ENCODE results near the gene PPP1R1B.
"Not testable (repeated sequence)": the region's sequence is repeated elsewhere in the genome, so short reads cannot be mapped to it uniquely, and the experiment has no call there.

PPP1R1B gene

DNA sequence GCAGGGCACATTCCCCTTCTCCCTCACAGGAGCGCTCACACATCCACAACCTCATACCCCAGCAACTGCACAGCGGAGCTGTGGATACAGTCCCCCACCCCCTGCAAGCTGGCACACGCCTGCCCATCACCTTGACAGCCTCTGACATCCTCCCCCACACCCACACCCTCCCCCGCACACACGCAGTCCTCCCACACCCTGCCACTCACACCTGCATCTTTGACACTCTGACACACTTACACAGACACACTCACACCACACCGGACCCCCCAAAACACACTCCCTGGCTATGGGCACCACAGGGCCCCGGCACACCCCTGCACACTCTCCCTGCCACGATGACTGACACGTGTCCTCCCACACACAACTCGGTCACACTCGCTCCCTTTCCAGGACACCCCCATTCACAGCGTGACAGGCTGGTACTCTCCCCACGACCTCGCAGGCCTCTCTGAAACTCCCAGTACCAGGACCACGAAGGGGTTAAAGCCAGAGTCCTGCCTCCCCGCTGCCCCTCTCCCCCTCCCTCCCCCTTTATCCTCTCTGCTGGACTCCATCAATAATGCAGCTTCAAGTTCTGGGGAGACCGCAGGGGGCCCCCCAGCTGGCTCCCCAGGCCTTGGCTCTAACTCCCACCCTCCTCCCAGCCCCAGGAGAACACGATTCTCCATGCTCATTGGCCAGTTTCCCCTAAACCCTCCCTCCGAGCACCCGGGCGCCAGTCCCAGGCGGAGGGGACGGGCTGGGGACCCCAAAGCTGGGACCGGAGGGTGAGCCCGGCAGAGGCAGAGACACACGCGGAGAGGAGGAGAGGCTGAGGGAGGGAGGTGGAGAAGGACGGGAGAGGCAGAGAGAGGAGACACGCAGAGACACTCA is at the start of gene PPP1R1B:
Gene PPP1R1B (plus strand): TSS at position 782 of the 876 bp plus-strand sequence. CDS start 441 bp downstream, outside the sequence.
- no peak for DNase-seq (ENCODE audit: low read depth in 2 of 2)

DNA sequence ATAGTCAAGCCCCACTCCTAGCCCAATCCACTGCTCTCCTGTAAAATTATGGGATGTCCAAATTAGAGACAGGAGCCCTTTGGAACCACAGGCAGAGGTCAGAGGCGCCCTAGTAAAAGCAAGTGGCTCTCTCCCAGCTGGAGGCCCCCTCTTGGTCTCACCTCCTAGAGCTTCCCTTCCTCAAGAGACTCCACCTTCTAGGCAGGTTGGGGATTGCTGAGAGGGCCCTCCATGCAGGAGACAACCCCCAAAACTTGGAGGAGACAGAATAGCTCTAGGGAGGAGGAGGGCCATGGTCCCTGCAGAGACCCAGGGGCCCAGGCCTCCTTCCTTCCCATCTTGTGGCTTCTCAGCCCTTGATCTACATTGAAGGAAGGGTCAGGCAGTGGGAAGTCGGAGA is 48.5 kb upstream of the PPP1R1B start:
- no peak for DNase-seq (ENCODE audit: low read depth in 2 of 2)

DNA sequence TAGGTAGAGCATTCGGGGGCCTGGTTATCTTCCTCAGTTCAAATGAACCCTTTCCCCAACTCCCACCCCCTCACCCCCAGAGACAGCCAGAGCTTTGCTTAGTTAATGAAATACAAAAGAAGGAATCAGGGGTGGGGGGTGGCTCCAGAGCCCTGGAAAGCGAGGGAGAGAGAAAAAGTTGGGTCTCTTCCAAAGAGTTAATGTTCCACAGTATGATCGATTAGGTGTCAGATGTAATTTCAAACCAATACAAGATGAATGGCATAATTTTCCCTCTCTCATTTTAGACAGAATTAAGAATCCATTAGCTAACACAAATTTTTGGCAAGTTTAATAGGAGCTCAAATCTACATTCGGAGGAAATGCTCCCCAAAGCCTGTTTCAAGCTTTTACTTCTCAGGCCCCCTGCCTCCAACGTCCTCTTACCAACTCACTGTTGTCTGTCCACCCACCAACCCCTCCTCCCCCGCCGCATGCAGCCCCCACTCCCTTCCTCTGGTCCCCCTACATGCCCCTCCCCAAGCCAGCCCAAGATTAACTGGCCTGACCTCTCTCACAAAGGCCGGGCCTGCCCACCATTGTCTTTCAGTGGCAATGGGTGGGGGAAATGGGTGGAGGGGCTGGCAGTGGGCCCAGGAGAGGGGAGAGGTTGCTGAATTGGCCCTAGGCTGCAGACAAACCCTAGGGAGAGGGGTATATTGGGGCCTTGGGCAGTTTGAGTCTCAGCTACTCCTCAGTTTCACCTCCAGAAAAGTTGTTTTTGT is 47.3 kb upstream of the PPP1R1B start:
- DNase-seq (ENCODE audit: low read depth in 2 of 2) = no peak

DNA sequence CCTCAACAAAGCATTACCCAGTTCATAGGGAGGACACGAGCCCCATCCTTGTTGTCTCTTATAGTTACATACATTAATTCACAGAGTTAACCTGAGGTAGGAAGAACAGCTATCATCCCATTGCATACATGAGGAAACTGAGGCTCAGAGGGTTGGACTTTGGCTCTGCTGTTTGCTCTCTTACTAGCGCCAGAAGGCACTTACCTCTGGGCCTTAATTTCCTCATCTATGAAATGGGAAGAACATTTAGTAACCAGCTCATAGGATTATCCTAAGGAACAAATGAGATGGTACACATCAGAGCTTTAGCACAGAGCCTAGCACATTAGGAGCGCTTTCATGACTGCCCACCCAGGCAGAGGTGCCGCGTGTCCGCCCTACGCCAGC is 46.7 kb upstream of the PPP1R1B start:
- DNase-seq (ENCODE audit: low read depth in 2 of 2) = no peak

DNA sequence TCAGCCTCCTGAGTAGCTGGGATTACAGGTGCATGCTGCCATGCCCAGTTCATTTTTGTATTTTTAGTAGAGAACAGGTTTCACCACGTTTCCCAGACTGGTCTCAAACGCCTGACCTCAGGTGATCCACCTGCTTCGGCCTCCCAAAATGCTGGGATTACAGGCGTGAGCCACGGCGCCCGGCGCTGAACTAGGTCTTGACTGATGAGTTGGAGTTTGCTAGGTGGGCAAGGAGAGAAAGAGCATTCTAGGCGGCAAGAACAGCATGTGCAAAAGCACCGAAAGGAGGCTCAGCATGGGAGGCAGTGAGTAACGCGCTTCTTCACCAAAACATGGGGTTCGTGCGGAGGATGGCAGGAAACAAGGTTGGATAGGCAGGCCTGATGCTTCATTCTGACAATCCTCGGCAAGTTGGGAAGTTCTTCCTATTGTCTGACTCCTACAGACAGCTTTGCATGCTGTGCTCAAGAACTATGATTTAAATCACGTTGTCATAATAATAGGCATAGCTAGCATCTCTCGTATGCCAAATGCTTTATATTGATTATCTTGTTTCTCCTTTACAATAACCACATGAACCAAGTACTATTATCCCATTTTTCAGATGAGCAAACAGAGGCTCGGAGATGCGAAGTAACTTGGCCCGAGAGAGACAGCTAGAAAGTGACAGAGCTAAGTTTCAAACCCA is 45.5 kb upstream of the PPP1R1B start:
- no peak for DNase-seq (ENCODE audit: low read depth in 2 of 2)

DNA sequence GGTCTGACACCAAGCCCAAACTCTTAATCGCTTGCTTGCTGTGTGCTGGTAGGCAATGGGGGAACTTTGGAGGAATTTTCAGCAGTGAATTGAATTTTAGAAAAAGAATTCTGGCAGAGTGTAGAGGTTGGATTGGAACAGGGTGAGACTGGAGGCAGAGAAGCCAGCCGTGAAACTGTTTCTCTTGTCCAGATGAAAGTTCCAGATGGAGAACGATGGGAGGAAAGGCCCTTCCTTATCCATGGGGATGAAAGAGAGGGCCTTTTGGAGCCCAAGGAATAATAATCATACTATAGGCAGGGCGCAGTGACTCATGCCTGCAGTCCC is 45.0 kb upstream of the PPP1R1B start:
- no peak for DNase-seq (ENCODE audit: low read depth in 2 of 2)

DNA sequence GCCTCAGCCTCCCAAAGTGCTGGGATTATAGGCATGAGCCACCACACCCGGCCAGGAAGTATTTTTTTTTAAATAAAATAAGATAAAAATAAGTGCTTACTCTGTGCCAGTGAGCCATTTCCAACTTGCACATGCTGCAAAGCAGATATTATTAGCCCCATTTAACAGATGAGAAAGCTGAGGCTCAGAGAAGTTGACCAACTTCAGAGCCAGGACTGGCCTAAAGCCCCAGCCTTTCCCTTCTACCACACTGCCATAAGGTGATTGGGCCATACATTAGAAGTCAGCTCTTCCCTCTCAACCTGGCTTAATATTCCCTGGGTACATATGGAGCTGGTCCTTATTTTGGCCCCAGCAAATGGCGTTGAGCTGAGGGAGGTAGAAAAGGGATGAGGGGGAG is 44.1 kb upstream of the PPP1R1B start:
- DNase-seq (ENCODE audit: low read depth in 2 of 2) = no peak

DNA sequence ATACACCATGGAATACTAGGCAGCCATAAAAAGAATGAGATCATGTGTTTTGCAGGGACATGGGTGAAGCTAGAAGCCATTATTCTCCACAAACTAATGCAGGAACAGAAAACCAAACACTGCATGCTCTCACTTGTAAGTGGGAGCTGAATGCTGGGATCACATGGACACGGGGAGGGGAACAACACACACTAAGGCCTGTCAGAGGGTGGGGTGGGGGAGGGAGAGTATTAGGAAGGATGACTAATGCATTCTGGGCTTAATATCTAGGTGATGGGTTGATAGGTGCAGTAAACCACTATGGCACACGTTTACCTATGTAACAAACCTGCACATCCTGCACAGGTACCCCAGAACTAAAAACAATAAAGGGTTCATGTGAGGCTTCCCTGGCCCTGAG is 36.6 kb upstream of the PPP1R1B start:
- not testable (repeated sequence) for DNase-seq (ENCODE audit: low read depth in 2 of 2)

DNA sequence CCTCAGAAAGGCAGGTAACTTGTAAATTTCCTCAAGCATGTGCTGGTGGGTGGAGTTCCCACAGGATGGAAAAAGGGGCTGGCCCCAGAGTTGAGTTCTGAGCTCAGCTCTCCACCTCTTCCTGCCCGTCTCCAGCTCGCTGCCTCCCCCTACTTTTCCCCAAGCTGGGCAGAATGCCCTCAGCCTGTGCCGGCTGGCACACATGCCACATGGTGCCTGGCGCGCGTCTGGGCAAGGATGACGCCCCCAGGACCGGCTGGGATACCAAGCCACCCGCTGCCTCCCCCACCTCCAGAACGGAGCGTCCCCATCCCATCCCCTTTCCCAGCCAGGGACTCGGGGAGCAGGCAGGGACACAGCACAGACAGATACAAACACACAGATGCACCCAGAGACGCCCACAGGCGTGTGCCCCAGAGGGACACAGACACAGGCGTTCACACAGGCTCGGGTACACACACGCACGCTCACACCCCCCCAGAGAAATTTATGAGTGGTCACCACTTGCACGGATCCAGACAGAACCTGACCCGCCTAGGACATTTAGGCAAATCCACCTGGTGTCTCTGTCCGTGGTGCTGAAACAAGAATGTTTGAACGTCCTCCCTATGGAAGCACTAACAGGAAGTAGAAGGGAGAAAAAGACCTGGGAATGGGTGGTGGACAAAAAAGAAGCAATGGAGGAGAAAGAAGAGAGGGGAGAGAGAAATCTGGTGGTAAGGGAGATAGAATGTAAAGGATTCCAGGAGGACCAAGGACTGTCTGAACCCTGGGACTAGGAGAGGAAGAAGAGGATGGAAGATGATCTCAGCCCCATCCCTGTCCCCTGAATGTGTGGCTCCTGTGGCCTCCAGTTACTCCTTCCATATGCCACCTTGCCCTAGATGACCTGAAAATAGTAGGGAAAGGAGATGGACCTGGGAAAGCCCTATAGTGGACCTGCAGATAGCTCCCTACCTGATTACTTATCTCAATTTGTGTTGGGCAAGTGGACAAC is 34.5 kb upstream of the PPP1R1B start:
- no peak for DNase-seq (ENCODE audit: low read depth in 2 of 2)

DNA sequence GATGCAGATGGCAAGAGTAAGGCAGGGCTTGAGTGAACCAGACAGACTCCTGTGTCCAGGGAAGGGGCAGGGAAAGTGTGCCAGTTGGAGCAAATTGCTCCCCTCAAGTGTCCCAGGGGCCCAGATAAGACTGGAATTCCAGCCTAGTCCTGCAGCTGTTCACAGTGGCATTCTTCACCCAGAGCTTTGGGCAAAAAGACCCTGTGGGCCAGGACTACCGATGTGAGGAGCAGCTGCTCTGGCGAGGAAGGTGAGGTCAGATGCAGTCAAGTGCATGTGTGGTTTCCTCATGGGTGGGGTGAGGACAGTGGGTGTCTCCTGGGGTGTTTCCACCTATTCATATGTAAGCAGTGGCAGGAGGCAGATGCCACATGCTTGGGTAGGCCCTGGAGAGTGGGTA is 33.4 kb upstream of the PPP1R1B start:
- no peak for DNase-seq (ENCODE audit: low read depth in 2 of 2)

DNA sequence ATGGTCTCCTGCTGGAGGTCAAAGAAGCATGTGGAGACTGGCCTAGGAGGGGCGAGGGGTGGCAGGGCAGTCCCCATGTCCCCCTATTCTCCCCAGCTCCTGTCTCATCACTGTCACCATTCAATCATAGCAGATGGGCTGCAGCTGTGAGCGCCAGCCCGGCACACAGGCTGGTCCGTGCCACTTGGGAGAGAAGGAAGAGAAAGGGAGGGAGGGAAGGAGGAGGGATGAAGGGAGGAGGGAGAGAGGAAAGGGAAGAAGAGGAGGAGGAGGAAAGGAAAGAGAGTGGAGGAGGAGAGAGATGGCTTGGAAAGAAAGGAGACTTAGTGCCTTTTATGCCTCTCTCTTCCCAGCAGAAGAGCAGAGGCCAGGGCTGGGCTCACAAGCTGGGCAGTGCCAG is 31.5 kb upstream of the PPP1R1B start:
- no peak for DNase-seq (ENCODE audit: low read depth in 2 of 2)

DNA sequence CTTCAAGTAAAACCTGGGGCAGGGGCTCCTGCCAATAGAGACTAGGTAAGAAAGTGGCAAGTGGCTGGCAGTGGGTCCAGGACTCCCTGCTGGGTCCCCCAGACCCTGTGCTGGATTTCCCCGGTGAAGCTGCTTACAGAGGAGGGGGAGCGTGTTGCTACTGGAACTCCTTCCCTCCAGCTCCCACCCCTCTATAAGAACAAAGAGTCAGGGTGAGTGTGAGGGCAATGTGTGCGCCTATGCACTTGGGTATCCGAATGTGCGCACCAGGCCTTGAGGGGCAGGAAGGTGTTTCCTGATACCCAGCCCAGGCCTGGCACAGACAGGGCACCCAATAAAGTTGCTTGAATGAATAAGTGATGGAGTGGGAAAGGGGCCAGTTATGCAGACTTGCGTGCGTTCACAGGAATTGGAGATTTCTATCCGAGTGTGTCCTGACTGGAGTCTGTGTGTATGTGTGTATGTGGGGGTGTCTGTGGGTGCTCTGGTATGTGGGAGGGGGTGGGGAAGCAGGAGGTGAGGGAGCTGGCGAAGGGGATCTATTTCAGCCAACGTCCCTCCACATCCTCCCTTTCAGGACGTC is 30.7 kb upstream of the PPP1R1B start:
- DNase-seq (ENCODE audit: low read depth in 2 of 2) = no peak

DNA sequence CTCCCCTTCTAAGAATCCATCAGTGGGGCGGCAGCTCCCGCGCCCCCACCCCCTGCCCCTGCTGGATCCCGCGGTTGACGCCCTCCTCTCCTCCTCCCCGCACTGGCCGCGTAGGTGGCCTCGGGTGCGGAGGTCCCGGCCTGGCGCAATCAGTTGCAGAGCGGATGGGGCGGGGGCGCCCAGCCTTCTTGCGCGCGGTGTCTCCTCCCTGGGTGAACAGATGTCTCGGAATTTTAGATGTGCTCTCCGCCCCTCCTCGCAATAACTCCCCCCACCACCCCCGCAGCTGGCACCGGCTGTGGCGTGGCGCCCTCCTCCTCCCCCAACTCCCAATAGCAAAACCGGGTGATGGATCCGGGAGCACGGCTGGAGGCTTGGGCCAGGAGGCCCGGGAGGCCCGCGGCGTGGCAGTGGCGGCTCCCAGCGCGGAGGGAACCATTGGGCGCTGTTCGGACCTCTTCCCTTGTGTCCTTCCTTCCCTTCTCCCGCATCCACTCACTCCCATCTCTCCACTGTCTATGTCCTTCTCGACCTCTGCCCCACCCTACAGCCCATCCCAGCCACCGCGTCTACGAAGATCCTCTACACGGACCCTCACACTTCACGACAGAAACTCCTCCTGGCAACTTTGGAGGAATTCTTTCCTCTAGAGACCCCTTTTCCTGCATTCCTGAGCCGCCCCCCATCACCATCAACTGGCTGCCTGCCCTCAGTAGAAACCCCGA is 30.0 kb upstream of the PPP1R1B start:
- DNase-seq (ENCODE audit: low read depth in 2 of 2) = no peak

DNA sequence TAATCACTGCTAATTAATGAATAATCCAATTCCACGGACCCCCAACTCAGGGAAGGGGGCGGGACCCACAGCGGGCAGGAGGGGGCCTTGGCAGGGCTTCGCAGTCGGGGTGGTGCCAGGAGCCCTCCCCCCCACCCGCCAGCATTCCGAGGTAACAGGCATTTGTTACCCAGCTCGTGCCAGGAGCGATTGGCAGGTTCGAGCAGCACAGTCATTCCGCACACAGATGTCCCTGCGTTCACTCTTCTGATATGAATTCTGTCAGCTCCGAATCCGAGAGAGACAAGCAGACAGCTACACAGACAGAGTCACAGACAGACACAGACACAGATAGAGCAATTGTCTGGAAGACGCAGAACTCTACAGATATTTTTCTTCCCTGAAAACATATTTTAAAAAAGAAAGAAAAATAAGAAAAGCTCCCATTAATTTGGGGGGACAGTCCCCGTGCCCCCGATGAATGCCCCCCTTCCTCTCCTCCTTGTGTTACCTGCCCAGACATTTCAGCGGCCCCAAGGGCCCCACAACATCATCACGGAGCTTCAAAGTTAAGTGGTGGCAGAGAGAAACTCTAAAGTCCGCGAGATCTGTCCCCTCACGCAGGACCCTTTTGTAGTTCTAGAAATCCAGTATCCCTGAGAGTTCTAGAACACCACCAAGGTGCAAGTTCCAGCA is 29.2 kb upstream of the PPP1R1B start:
- no peak for DNase-seq (ENCODE audit: low read depth in 2 of 2)

DNA sequence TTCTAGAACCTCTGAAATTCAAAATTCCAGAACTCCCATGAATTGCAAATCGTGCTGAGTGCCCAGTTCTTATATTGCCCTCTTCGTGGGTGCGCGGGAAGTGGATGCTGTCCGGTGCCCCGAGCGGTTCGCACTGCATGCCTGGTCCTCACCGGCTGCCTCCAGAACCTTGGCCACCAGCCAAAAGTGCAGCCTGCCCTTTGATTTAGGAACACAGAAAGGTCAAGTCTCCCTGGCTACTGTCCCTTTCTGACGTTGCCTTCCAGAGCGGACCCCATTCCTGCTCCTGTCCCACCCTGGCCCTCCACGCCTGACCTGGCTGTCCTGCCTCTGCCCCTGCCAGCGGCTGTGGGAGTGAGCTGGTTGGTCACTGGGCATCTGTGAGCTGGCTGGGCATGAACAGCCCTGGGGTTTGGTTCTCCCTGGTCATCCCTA is 28.7 kb upstream of the PPP1R1B start:
- DNase-seq (ENCODE audit: low read depth in 2 of 2) = no peak

DNA sequence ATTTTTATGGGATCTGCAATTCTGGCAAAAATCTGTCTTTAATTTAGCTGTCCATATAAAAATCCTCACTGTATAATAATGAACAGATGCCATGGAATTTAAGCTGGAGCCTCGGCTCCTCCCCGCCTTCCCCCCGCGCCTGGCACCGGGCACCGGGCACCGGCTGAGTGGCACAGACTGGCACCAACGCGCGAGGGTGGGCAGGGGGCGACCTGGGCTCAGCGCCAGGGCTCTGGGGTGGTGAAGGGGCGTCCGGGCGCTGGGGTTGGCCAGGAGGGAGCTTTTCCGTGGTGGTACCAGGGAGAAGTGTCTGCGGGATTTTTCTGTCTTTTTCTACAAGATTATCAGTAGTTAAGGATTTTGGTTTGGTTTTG is 28.1 kb upstream of the PPP1R1B start:
- no peak for DNase-seq (ENCODE audit: low read depth in 2 of 2)

DNA sequence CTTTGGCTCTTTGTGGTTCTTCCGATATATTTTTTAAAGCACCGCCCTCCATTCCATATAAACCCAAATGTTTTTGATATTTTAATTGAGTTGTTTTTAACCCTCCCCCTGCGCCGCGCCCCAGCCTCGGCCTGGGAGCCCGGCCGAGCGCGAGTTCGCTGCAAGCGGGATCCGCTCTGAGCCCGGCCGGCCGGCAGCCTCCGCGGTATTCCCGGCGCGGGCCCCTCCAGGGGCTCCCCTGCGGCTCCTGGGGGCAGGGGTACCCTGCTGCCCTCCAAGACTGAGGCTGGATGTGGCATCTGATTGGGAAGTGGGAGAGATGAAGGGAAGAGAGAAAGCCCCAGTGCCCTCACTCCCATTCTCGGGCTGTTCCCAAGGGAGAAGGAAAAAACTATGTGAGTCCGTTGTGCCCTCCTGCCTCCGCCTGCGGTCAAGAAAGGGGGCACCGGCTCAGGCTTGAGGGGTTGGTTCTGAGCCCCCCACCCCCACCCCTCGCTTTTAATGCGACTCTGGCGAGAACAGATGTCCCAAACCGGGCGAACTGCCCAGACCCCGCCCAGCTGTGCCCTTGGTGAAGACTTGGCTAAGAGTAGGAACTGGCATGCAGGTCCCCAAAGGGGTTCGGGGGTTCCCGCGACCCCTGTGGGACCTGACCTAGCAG is 27.6 kb upstream of the PPP1R1B start:
- no peak for DNase-seq (ENCODE audit: low read depth in 2 of 2)

DNA sequence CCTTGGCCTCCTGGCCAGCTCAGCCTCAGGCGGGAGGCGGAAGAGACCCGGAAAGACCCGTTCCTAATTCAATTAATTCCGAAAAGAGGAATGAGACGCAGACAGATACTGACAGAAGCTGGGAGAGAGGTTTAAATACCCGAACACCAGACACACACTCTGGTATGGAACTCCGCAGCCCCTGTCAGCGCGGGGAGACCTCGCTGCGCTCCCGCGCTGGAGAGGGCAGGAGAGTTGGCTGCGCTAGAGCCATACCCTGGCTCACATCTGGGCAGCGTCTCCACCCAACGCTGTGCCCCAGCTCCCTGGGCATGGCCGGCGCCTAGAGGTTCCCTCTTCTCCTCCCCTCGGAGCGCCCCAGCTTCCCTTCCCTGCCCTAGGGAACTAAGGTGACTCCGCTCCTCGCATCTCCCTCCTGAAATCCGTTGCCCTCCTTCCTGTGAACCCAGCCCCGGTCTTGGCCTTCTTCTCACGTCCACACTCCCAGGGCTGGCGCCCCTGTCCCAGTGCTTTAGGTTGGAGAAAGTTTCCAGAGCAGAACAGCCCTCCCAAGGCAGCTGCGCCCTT is 27.0 kb upstream of the PPP1R1B start:
- DNase-seq (ENCODE audit: low read depth in 2 of 2) = no peak

Measured in fibroblast of skin of left biceps (primary cell).